K562 (cell line): ENCODE measurements around the gene RPS6KL1. TPM values are rescaled to one million over a fixed set of nuclear protein-coding genes. Genes with fewer than 3 reads are reported as not detected.

ENCODE experiments used
- CEBPZ ChIP-seq: fragments of 150-350 bp; IDR thresholded peaks from 2 replicates; pipeline ENCODE4 v1.6.1; 2014; ENCODE audit warnings: low read depth, mild to moderate bottlenecking, low read length, borderline replicate concordance
- CLOCK ChIP-seq: fragments of 250-450 bp; sonication (Bioruptor Pico); IDR thresholded peaks from 2 replicates; pipeline ENCODE4 v1.4.0; 2020; ENCODE audit warnings: mild to moderate bottlenecking, moderate library complexity, borderline replicate concordance
- FOS ChIP-seq: IDR thresholded peaks from 3 replicates; pipeline ENCODE4 v1.6.1; 2011; ENCODE audit not compliant: insufficient read length; ENCODE audit errors: extremely low read depth
- GABPA ChIP-seq: fragments of 200-800 bp; sonication (Bioruptor generic); conservative IDR thresholded peaks from 2 replicates; pipeline ENCODE4 v1.6.1; 2016; ENCODE audit warnings: low read depth, missing genetic modification characterization, missing compliant biosample characterization
- NFXL1 ChIP-seq: fragments of 450-650 bp; formaldehyde crosslinking; IDR thresholded peaks from 2 replicates; pipeline ENCODE4 v1.4.0; 2021; ENCODE audit warnings: mild to moderate bottlenecking
- PREB ChIP-seq: sonication (generic); formaldehyde crosslinking; IDR thresholded peaks from 2 replicates; pipeline ENCODE4 v1.8.1; 2023; ENCODE audit warnings: mild to moderate bottlenecking, missing genetic modification reagents
- polyA plus RNA-seq, 8 experiments: library from polyadenylated mRNA; depleted of rRNA in 4 of 8; stranded (reverse) in 5 of 8; unstranded in 3 of 8; fragments of >200 nt; fragmentation: Nextera tagmentation in 2 of 8; fragmentation: Illumina TruSeq in 1 of 8; extraction: Ambion mirVana in 2 of 8; extraction: Trizol in 1 of 8; gene quantifications; 2 replicates each; pipeline versions ENCODE4 v1.2.1 to v1.2.3, GENCODE V29; 2011 to 2014; ENCODE audit warnings: inconsistent platforms in 1 of 8, missing spikeins in 1 of 8
- total RNA-seq, 7 experiments: library from RNA; depleted of rRNA in 6 of 7; stranded (reverse); fragments of >200 nt in 6 of 7; fragmentation: Illumina TruSeq in 2 of 7; extraction: Trizol in 2 of 7; gene quantifications; 2 replicates each; pipeline versions ENCODE4 v1.2.1 to v1.2.3, GENCODE V29; 2011 to 2021; ENCODE audit warnings: low replicate concordance in 1 of 7

Gene RPS6KL1
- total and polyA plus RNA-seq, 9 of the 15 experiments (the other 6 are each of a cell fraction or from before 2014, with no cell fraction given): 0.91 to 15.5 (median 8.1) TPM

GRCh38 chr14:74936151-74936550, 13.1 kb upstream of the RPS6KL1 start (continued):
- TF ChIP-seq CEBPZ (no peak), NFXL1 (CRISPR knock-in tag) (no peak), GABPA (tag) (no peak), CLOCK (CRISPR knock-in tag) (no peak), PREB (CRISPR knock-in tag) (no peak), FOS (no peak)
